HG02678 (cell line): ENCODE data around the gene SBNO2.

Experiments
- ATAC-seq: cut with Tn5 transposase; IDR thresholded peaks from one replicate; pipeline ENCODE4 v1.9.1; 2021; ENCODE audit warnings: mild to moderate bottlenecking, moderate library complexity; ENCODE audit not compliant: unreplicated experiment

Gene SBNO2

GRCh38 chr19:1108291-1109031 is 65.6 kb downstream of the SBNO2 start:
- no peak for ATAC-seq

DNA sequence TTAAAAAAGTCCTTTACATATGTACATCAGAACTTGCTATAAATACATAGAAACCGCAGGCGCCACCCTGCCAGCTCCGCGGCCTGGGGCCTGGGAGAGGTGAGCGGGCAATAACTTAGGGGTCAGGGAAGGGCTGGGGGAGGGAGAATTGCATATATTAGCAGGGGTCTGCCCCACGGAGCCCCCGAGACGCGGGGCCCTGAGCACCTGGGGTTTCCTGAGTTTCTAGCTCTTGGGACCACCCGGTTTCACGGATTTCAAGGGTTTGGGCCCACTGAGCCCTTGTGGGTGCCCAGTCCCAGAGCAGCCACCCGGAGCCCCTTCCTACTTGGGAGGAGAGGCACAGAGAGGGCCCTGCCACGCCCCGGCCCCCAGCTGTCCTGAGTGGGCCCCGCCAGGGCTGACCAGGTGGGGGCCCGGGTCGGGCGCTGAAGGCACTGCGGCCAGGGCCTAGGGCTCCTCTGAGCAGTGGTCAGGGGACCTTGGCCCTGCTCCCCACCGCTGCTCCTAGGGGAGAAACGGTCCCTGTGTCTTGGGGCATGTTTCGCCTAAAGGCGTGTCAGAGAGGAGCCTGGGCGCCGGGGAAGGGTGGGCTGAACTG is 66.3 kb downstream of the SBNO2 start:
- ATAC-seq = no peak

- ATAC-seq = no peak
Observed at GRCh38 chr19:1106841-1107660, 67.0 kb downstream of the SBNO2 start.

DNA sequence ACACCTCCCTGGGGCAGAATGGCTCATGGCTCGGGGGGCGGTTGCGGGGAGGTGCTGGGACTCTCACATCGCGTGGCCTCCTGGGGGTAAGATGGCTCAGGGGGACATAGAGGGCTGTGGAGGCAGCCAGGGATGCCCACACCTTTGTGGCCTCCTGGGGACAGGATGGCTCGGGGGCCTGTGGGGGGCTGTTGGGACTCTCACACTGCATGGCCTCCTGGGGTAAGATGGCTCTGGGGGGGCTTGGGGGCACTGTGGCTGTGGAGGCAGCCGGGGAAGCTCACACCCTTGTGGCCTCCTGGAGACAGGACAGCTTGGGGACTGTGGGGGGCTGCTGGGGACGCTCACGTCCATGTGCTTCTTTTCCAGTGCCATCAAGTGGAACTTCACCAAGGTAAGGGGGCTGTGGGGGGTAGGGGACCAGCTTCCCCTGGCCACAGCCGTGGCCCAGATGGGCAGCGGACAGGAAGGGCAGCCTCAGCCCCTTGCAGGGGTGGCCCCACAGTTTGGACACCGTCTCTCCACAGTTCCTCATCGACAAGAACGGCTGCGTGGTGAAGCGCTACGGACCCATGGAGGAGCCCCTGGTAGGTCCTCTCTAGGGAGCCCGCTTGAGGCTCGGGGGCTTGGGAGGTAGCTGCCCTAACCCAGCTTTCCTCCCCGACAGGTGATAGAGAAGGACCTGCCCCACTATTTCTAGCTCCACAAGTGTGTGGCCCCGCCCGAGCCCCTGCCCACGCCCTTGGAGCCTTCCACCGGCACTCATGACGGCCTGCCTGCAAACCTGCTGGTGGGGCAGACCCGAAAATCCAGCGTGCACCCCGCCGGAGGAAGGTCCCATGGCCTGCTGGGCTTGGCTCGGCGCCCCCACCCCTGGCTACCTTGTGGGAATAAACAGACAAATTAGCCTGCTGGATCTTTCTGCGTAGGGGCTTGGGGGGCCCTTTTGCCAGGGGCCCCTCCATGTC is 67.9 kb downstream of the SBNO2 start:
- no peak for ATAC-seq

GRCh38 chr19:1105008-1105872 is 68.8 kb downstream of the SBNO2 start:
- ATAC-seq = no peak

DNA sequence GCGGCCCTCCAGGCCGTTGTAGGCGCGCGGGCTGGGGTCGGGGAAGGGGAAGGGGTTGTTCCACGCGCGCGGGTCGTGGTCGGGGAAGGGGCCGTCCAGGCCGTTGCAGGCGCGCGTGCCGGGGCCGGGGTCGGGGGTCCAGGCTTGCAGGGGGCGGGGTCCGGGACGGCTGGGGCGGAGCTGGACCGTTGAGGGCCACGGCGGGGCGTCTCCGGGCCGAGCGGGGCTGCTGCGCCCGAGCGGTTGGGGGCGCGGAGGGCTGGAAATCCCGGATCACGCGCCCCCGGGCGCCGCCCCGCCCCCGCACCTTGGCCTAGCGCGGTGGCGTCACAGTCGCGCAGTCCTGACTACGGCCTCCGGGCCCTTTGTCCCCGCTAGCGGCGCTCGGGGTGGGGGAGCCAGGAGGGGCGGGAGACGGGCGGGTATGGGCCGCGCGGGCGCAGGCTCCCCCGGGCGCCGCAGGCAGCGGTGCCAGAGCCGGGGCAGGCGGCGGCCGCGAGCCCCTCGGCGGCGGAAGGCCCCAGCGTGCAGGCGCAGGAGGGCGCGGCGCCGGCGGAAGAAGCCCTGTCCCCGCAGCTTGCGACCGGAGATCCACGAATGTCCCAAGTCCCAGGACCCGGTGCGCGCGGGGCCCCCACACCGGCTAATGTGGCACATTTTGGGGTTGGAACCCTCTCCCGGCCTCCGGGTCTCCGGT is 69.6 kb downstream of the SBNO2 start:
- ATAC-seq = peak; percentile 27

- peak; percentile 80 for ATAC-seq
Observed at GRCh38 chr19:1103708-1104310, 70.3 kb downstream of the SBNO2 start, which contains the start of gene GPX4. Gene GPX4, plus strand, starts transcription at chr19:1103994. Its CDS starts 50 bp downstream, at chr19:1104044.

GRCh38 chr19:1103132-1103707 is 70.8 kb downstream of the SBNO2 start:
- no peak for ATAC-seq

DNA sequence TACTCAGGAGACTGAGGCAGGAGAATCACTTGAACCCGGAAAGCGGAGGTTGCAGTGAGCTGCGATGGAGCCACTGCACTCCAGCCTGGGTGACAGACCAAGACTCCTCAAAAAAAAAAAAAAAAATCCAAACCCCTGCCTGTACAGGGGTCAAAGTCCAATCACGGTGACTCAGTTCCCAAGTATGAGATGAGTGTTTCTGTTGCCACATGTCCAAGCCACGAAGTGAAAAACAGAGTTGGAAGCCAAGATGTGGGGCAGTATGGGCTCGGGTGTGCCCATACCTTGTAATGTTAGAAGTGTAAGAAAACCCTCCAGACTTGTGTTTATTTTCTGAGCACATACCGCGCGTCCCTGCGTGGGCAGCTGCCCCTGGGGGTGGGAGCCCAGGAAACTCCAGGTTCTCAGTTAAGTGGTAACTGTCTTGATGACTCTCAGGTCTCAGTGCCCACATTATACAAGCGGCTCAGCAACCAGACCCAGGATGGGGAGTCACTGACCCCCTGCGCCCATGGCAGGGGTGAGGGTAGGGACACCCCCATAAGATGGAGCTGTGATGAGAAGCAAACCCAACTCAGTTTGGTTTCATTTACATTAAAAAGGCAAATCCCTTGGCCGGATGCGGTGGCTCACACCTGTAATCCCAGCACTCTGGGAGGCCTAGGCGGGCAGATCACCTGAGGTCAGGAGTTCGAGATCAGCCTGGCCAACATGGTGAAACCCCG is 71.5 kb downstream of the SBNO2 start:
- ATAC-seq = no peak

DNA sequence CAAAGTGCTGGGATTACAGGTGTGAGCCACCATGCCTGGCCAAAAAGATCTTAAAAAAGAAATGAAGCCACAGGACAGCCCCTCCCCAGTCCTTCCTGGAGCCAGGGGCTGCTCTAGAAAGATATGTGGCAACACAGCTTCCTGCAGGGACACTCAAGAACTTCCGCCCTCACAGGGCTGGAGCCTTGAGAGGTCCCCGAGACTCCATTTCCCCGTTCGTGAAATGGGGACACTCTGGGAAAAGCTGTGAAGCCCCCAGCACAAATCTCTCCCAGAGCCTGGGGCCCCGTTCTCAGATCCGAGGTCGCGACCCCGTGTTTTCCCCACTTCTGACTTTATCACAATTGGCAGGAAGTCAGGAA is 72.8 kb downstream of the SBNO2 start:
- ATAC-seq = no peak

GRCh38 chr19:1098177-1099051 is 75.7 kb downstream of the SBNO2 start:
- ATAC-seq = no peak

GRCh38 chr19:1097810-1098176 is 76.3 kb downstream of the SBNO2 start:
- no peak for ATAC-seq

GRCh38 chr19:1094978-1095701 is 78.9 kb downstream of the SBNO2 start, which contains the start of gene POLR2E:
Gene POLR2E, minus strand, starts transcription at chr19:1095375. Its CDS starts 60 bp downstream, at chr19:1095315.
- peak; percentile 89 for ATAC-seq

DNA sequence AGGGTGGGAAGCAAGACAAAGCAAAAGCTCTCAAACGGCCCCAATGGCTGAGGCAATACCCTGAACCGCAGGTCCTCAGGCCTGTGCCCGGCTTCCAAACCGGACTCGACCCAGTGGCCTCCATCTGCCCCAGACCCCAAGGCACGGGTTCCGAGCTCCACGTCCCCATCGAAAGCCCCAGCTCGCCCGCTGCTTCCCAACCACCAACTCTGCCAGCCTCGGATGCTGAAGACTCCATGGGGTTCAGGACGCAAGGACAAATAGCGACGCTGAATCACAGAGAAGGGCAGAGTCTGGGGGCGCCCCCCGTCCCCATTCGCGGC is 79.5 kb downstream of the SBNO2 start:
- ATAC-seq = no peak

GRCh38 chr19:1093811-1094553 is 80.1 kb downstream of the SBNO2 start:
- ATAC-seq = no peak
